Amniotic stem cell (primary cell): ENCODE results near the gene MYOM1.
"Not testable (repeated sequence)": the region's sequence is repeated elsewhere in the genome, so short reads cannot be mapped to it uniquely, and the experiment has no call there.

ENCODE experiments used
- DNase-seq: peaks from one replicate; lab custom pipeline; 2025; lab: John Stamatoyannopoulos, UW

Gene MYOM1

GRCh38 chr18:3035635-3036034, 184.1 kb downstream of the MYOM1 start:
- no peak for DNase-seq

- DNase-seq: no peak
Measured at GRCh38 chr18:3032721-3033120, 187.0 kb downstream of the MYOM1 start.

- DNase-seq: no peak
Measured at GRCh38 chr18:3029215-3029952, 190.4 kb downstream of the MYOM1 start.

- not testable (repeated sequence) for DNase-seq
Measured at GRCh38 chr18:3028115-3028514, 191.7 kb downstream of the MYOM1 start.

GRCh38 chr18:3027370-3027891, 192.3 kb downstream of the MYOM1 start:
- no peak for DNase-seq

GRCh38 chr18:3025544-3025943, 194.2 kb downstream of the MYOM1 start:
- DNase-seq: no peak

GRCh38 chr18:3023603-3024002, 196.2 kb downstream of the MYOM1 start:
- not testable (repeated sequence) for DNase-seq
